HG02610 (cell line): Measurements from ENCODE around the gene MAPRE3.

ENCODE experiments used
- ATAC-seq: cut with Tn5 transposase; IDR thresholded peaks from one replicate; pipeline ENCODE4 v1.9.1; 2021; ENCODE audit warnings: mild to moderate bottlenecking, moderate library complexity; ENCODE audit not compliant: unreplicated experiment

The MAPRE3 gene

DNA sequence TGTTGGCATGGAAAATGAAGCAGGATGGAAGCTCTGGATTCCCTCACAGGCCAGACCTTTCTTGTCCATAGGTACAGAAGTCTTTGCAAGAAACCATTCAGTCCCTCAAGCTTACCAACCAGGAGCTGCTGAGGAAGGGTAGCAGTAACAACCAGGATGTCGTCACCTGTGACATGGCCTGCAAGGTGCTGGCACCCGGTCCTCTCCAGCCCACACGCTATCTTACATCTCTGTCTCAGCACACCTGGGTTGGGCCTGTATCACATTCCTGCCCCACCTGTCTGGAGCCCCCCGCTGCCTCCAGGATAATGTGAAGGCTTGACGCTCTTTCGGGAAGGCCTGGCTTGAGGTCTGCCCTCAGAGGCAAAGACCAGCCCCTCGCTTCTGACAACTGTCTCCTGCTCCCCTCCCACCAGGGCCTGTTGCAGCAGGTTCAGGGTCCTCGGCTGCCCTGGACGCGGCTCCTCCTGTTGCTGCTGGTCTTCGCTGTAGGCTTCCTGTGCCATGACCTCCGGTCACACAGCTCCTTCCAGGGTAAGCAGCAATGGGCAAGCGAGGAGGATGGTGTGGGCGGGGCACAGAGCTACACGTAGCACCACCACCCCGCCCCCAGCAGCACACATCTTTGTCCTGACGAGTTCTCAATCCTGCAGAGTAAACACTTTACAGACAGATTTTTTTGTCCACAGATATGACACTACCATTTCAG is 68.3 kb downstream of the MAPRE3 start:
- ATAC-seq = no peak

DNA sequence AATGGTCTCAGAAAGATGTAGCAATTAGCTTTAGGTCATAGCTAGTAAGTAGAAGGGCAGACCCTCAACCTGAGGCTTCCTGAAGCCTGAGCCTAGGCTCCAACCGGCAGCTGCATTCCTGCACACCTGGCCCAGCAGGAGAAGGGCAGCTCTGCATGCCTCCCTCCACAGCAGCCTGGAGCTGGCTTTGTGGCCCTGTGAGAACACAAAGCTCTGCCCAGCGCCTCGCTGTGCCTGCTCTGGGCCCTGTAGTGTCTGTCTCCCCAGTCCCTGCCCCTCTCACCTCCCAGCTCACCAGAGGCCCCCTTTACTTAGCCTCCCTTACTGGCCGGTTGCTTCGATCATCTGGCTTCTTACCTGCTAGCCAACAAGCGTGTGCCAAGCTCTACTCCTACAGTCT is 69.0 kb downstream of the MAPRE3 start:
- no peak for ATAC-seq

DNA sequence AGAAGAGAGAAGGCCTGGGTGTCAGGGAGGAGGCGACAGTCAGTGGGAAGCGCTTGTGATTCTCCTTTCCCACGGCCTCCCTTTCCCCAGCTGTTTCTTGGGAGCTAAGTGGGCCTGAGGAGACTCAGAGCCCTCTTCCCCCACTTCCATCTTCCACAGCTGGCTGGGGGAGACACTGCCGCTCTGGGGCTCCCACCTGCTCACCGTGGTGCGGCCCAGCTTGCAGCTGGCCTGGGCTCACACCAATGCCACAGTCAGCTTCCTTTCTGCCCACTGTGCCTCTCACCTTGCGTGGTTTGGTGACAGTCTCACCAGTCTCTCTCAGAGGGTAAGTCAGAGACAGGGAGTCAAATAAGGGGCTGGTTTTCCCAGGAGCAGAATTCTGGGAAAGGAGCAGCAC is 69.4 kb downstream of the MAPRE3 start:
- ATAC-seq = no peak

DNA sequence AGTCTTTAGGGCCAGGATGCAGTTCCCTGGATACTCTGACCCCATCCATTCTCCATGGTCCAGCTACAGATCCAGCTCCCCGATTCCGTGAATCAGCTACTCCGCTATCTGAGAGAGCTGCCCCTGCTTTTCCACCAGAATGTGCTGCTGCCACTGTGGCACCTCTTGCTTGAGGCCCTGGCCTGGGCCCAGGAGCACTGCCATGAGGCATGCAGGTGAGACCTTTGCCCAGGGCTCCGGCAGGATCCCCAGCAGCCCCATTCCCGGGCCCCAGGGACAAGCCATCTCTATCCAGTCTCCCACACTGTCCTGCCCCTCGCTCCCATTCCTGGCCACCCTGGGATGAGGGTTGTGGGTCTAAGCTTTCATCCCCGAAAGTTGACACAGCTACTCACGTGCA is 69.8 kb downstream of the MAPRE3 start:
- no peak for ATAC-seq

DNA sequence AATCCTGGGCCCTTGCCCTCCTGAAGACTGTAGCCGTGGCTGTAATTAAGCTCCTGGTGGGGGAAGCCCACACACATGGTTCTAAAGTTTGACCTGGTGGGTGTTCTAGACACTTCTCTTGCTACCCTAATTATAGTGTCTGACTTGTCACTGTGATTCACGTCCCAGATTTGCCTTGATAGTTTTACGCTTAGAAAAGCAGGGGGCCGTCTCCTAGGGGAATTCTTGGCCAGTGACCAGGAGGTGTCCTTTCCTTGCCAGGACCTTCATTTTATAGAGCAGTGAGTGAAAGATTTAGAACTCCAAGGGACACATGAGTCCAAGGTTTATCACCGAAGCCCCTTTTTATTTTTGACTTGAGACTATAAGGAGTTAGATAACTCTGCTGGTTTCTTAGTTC is 71.3 kb downstream of the MAPRE3 start:
- ATAC-seq = no peak

DNA sequence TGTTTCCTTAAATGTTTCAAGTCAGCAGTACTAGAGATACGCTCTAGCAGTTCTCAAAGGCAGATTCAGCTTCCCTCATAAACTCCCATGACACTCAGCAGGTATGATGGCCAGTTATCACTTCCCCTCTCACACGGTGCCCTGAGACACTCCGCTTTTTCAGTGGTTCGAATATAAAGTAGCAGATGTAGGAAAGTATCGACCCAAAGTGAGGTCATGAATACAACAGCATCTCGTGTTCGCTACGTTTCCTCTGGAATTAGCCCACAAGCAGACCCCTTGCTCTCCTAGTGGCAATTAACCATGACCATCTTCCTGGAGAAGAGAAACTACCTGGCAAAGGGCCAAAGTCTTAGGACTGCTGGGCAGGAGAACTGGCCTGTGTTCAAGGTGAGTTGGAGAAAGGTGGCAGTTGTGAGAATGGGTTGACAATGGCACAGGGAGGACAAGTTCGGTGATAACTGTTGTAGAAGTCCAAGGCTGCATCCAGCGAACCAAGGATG is 71.8 kb downstream of the MAPRE3 start:
- no peak for ATAC-seq

DNA sequence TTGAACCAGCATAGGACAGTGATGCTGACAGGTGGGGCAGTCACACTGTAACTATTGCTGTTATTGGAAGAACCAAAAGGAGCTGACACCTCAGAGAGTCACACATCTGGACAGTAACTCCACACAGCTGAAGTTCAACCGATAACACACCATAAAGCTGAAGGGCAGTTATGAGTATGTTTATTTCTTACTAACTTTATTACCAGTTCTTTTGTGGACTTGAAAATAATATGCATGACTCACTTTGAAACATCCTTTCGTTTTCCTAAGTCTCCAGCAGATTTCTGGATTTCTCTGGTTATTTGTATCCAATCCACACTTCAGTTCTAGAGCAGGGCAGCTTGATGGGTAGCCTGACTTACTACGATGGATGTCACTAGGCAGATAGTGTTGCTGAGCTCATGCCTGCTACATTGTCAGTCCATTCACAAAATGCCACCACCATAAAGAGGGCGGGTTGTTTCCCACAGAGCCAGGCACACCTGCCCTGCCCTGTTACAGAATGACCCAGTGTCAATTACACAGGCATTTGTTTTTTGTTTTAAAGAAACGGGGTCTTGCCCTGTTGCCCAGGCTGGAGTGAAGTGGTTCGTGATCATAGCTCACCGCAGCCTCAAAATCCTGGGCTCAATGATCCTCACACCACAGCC is 72.7 kb downstream of the MAPRE3 start:
- no peak for ATAC-seq

DNA sequence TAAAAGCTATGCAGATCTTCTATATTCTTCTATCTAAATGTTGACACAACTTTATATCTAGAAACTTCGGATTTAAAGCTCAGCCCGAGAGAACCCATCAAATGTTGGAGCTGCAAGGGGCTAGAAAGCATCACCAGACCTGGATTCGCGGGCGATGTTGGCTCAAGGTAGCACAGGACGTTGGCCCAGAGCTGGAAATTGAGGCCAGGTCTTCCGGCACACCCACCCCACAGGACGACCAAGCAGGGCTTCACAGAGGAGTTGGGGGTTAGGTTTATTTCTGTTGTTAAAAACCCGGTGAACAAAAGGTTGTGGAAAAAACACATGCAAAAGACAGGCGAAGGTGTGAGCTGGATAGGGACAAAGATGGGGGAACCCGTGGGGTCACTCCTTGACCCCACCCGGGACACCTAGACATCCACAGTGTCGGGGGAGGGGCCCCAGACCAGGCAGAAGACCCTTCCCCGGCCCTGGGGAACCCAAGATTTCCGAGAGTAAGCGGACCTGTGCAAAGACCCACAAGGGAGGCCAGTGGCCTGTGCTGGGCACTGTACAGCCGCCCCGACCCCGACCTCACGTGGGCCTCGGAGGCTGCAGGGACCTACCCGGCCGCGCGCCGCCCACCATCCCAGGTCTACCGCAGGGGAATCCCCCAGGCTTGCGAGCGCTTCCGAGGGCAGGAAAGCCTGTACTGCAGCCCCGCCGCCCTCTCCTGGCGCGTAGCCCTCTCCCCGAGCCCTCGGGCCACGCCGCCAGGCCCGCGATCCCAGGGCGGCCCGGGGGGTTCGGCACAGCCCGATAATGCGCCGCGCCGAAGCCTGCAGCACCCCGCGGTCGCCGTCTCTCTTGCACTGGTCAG is 79.2 kb downstream of the MAPRE3 start:
- ATAC-seq = peak; percentile 25

DNA sequence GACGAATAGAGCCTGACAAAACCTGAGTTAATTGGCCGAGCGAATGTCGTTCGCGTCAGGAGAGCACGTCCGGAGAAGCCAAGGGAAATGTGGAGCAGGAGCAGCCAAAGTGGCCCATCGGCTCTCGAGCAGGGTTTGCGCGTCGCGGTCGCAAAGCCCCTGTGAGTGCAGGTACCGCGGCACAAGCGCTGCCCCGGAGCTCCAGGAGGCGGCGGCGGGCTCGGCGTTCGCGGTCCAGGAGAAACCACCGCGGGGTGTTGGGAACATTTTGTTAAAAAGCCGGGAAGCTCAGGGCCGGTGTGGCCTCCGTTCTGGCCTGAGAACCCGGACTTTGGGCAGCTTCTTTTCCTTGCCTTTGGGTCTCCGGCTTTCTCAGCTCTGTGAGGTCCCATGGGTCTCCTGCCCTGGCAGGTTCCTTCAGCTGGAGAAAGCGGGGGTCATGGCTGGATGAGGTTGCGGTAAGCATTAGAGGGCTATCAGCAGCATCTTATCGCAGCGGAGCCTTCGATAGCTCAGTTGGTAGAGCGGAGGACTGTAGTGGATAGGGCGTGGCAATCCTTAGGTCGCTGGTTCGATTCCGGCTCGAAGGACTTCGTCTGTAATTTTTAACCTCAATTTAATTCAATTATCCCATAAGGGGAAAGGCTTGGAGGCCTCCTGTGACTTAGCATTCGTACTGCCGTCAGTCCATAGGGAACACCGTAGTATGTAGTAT is 80.0 kb downstream of the MAPRE3 start:
- peak; percentile 70 for ATAC-seq

DNA sequence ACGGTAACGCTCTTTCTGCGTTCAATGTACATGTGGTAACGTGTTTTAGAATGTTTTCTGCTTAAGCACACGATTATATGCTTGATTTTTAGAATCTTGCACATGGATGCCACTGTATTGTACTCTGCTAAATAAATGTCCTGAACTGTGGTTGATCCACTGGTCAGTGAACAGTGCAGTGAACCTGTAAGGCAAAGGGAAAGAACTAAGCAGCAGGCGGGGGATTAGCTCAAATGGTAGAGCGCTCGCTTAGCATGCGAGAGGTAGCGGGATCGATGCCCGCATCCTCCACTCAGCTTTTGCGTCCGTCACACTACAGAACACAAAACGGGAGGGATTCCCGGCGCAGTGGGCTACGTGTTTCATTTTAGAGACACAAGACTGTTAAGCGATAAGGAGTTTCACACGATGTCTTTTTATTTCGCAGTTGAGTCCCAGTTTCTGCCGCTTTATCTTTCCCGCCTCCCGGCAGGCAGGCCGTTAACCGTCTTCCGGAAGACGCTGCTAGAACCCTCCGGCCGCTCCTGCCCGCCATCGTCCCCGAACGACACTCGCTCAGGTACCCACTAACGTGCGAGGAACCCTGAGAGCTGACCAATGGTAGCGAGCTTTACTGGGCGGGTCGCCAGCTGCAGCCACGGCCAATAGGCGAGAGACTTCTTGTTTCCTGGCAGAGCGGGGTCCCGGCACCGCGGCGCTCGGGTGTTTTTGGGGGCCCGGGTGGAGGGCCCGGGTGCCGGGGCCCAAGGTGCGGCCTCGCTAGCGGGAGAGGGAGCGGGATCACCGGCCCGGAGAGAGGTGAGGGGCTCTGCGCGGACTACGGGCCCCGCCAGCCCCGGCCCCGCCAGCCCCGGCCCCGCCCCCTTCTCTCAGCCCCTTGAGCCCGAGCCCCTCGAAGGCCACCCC is 80.8 kb downstream of the MAPRE3 start, which contains the start of gene AGBL5:
AGBL5 (plus strand) TSS at position 673 of the 906 bp plus-strand sequence. CDS start 1,291 bp downstream, outside the sequence.
- peak; percentile 67 for ATAC-seq

DNA sequence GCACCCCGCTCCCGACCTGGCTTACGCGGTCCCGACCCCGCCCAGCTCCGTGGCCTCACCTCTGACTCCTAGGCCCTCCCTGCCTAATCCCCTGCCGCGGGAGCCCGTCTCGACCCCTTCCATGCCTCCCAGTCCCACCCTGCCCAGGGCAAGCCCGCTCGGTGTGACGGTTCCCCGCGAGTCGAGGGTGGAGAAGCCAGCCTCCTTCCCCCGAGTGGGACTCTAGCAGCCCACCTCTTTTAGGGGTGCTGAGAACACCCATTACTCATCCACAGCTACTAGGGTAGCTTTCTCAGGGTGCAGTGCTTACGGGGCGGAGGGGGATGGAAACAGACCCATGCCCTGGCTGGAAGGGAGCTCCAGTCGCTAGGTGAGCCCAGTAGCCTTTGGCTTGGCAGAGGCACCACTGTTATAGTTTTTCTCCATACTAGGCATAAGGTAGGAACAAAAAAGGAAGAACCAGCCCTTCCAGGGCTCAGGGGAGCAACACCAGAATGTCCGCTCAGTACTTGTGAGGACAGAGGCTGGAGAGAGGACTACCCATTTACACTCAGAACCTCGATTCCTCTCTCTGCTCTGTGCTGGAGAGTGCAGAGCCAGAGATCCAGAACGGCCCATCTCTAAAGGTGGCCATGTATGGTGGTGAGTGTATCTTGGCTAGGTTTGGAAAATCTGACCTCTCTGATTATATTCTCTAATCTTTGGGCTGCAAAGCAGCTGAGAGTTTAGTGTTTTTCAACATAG is 81.6 kb downstream of the MAPRE3 start:
- ATAC-seq = no peak

DNA sequence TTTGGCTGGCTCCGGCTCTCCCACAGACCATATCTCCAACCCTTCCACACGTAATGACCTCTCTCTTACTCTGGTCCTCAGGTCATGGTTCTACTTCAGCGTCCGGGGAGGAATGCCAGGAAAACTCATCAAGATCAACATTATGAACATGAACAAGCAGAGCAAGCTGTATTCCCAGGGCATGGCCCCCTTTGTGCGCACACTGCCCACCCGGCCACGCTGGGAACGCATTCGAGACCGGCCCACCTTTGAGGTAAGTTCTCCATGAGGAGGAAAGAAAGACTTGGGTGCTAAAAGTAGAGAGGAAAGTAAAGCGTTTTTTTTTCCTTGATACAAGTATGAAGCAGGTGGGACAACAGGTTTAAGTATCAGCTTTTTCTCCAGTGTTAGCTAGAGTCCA is 82.9 kb downstream of the MAPRE3 start:
- no peak for ATAC-seq

DNA sequence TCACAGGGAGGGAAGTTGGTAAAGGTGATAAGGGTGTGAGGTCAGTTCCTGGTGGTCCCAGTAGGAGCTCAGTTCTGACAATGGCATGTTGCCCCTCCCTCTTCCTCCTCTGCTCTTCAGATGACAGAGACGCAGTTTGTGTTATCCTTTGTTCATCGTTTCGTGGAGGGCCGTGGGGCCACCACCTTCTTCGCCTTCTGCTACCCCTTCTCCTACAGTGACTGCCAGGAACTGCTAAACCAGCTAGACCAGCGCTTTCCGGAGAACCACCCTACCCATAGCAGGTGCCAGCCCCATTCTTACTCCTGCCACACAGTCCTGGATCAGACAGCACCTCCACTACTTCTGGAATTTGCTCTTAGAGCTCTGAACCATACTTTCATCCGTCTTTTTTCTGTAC is 83.3 kb downstream of the MAPRE3 start:
- ATAC-seq = no peak

DNA sequence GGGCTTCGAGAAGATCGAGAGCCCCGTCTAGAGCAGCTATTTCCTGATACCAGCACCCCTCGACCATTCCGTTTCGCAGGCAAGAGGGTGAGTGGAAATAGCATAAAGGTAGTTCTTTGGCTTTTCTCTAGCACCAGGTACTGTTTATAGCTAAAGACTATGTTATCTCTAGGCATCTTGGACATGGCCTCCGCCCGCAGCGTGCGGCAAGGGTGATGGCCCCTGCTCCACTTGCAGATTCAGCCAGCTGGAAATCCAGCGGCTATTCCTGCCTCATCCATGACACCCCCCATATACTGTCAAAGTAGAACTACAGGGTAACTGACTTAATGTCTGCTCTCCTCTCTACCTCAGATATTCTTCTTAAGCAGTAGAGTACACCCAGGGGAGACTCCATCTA is 84.3 kb downstream of the MAPRE3 start:
- no peak for ATAC-seq

DNA sequence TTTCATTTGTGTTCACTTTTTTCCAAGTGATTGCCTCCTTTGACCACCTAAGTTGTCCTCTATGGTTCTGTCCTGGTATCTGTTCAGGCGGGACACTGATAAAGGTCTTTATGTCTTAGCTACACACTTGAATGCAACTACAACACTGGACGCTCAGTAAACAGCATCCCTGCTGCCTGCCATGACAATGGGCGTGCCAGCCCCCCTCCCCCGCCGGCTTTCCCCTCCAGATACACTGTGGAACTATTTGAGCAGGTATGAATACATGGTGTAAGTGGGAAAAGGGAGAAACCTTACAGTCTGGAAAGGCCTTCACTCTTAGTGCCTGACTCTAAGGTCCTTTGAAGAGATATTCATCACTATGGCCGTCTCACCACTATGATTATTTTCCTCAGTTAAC is 86.7 kb downstream of the MAPRE3 start:
- no peak for ATAC-seq

DNA sequence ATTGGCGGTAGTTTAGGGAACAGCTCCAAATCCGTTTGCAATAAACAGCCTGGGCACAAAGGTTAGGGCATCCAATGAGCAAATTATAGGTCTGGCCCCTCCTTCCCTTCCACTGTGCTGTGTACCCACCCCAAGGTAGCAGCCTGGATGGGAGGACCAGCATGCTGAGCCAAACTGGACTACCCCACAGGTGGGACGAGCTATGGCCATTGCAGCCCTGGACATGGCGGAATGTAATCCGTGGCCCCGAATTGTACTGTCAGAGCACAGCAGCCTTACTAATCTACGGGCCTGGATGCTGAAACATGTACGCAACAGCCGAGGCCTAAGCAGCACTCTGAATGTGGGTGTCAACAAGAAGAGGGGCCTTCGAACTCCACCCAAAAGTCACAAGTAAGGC is 87.8 kb downstream of the MAPRE3 start:
- ATAC-seq = no peak

DNA sequence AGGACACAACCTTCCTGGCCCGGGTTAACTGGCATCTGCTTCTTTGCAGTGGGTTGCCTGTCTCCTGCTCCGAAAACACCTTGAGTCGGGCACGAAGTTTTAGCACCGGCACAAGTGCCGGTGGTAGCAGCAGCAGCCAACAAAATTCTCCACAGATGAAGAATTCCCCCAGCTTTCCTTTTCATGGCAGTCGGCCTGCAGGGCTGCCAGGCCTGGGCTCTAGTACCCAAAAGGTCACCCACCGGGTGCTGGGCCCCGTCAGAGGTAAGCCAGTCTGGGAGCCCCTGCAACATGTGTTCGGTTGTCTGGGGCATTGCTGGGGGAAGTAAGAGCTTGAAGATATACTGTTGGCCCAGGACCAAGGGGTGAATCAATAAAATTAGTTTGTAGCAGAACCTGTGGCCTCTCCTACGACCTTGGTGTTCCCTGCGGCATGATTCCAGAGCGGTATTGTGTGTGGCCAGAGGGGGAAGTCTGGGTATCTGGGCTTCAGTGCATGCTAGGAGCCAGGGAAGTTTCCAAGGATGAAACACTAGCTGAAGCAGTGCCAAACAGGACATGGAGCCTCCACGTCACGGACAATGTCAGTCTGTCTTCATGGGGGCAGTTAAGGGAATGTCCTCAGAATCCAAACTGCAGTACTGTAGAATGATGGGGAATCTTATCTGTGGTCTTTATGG is 88.8 kb downstream of the MAPRE3 start:
- no peak for ATAC-seq

DNA sequence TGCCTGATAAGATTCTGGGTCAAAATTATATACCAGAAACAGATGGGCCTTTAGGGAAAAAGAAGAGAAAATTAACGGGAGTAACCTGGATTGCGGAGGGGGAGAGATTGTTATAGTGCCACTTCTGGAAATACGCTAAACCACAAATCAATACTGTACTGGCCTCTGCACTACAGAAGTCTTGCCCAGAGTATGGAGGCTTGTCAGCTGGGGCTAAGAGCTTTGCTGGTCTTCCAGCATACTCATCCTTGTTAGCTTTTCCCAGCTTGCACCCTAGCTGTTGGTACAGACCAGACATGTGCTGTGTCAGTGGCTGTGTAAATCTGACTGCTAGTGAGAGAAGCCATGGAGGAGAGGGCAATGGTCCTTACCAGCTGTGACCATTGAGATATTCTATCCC is 89.9 kb downstream of the MAPRE3 start:
- no peak for ATAC-seq

DNA sequence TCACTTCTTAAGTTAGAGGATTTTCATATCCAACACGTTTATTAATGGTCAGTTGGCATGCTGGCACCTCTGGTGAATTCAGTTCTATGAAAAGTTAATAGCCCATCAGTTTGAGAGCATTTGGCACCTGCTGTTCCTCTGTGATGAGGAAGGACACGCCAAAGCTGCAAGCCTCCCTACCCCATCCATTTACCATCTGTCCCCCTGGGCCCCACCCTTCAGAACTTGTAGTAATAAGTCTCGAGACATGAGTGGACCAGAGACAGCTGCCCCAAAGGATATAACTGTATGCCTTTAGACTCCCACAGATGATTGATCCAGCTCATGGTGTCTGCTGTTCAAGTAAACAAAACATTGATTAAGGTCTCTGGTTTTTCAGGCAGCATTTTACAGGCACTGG is 94.7 kb downstream of the MAPRE3 start:
- ATAC-seq = no peak
